H9 (cell line): Measurements from ENCODE around the gene TLK1. TPM values are rescaled to one million over a fixed set of nuclear protein-coding genes. Genes with fewer than 3 reads are reported as not detected.

Source experiments
- DNase-seq: peaks from one replicate; pipeline ENCODE4 v3.0.0-alpha.2; 2017
- H2AFZ ChIP-seq: one replicate; pipeline ENCODE4 v1.6.1; 2013; ENCODE audit warnings: mild to moderate bottlenecking, low read length, control low read depth, moderate library complexity
- H2AK5ac ChIP-seq: 2 replicates; pipeline ENCODE4 v1.6.1; 2013; ENCODE audit warnings: low read length, control low read depth, mixed read lengths; ENCODE audit not compliant: insufficient read length
- H2BK120ac ChIP-seq: one replicate; pipeline ENCODE4 v1.6.1; 2013; ENCODE audit warnings: low read depth, mild to moderate bottlenecking, low read length, control low read depth, inconsistent platforms; ENCODE audit not compliant: poor library complexity, severe bottlenecking
- H2BK12ac ChIP-seq: 2 replicates; pipeline ENCODE4 v1.6.1; 2013; ENCODE audit warnings: low read length, control low read depth, mixed read lengths, low read depth; ENCODE audit not compliant: insufficient read length
- H2BK15ac ChIP-seq: 2 replicates; pipeline ENCODE4 v1.6.1; 2013; ENCODE audit warnings: low read depth, low read length, control low read depth
- H2BK20ac ChIP-seq: one replicate; pipeline ENCODE4 v1.6.1; 2013; ENCODE audit warnings: low read depth, mild to moderate bottlenecking, low read length, control low read depth, inconsistent platforms; ENCODE audit not compliant: poor library complexity, severe bottlenecking
- H2BK5ac ChIP-seq: 2 replicates; pipeline ENCODE4 v1.6.1; 2013; ENCODE audit warnings: low read length, control low read depth, mixed read lengths; ENCODE audit not compliant: insufficient read length
- H3K14ac ChIP-seq: 2 replicates; pipeline ENCODE4 v1.6.1; 2013; ENCODE audit warnings: low read length, control low read depth; ENCODE audit not compliant: insufficient read depth
- H3K18ac ChIP-seq: 2 replicates; pipeline ENCODE4 v1.6.1; 2013; ENCODE audit warnings: low read depth, mild to moderate bottlenecking, mixed read lengths, low read length, control low read depth; ENCODE audit not compliant: insufficient read length
- H3K23ac ChIP-seq: 2 replicates; pipeline ENCODE4 v1.6.1; 2013; ENCODE audit warnings: low read length, control low read depth, mixed read lengths, low read depth; ENCODE audit not compliant: insufficient read length
- H3K23me2 ChIP-seq: 2 replicates; pipeline ENCODE4 v1.6.1; 2013; ENCODE audit warnings: low read depth, mild to moderate bottlenecking, mixed read lengths, low read length, control low read depth; ENCODE audit not compliant: insufficient read length, poor library complexity, severe bottlenecking
- H3K27ac ChIP-seq: 2 replicates; pipeline ENCODE4 v1.5.1; 2013; ENCODE audit warnings: low read length, control low read depth, mixed read lengths, low read depth; ENCODE audit not compliant: insufficient read length
- H3K27me3 ChIP-seq: 2 replicates; pipeline ENCODE4 v1.6.1; 2013; ENCODE audit warnings: low read length, control low read depth, inconsistent platforms; ENCODE audit not compliant: insufficient read depth
- H3K4ac ChIP-seq: 2 replicates; pipeline ENCODE4 v1.6.1; 2013; ENCODE audit warnings: low read depth, mild to moderate bottlenecking, control low read depth, inconsistent platforms, low read length, moderate library complexity
- H3K4me1 ChIP-seq: 2 replicates; pipeline ENCODE4 v1.6.1; 2013; ENCODE audit warnings: low read length, control low read depth, inconsistent platforms; ENCODE audit not compliant: insufficient read depth
- H3K4me2 ChIP-seq: 2 replicates; pipeline ENCODE4 v1.6.1; 2013; ENCODE audit warnings: low read length, control low read depth, mixed read lengths; ENCODE audit not compliant: insufficient read length, insufficient read depth
- H3K56ac ChIP-seq: 2 replicates; pipeline ENCODE4 v1.6.1; 2013; ENCODE audit warnings: low read depth, mild to moderate bottlenecking, mixed read lengths, low read length, control low read depth; ENCODE audit not compliant: insufficient read length
- H3K79me1 ChIP-seq: 2 replicates; pipeline ENCODE4 v1.6.1; 2013; ENCODE audit warnings: low read depth, mild to moderate bottlenecking, moderate library complexity, low read length, control low read depth, inconsistent platforms; ENCODE audit not compliant: insufficient read depth, poor library complexity, severe bottlenecking
- H3K79me2 ChIP-seq: 2 replicates; pipeline ENCODE4 v1.6.1; 2013; ENCODE audit warnings: low read length, control low read depth, inconsistent platforms; ENCODE audit not compliant: insufficient read depth
- H3K9ac ChIP-seq: 2 replicates; pipeline ENCODE4 v1.6.1; 2013; ENCODE audit warnings: low read length, control low read depth, mixed read lengths; ENCODE audit not compliant: insufficient read length; ENCODE audit errors: extremely low read depth
- H3K9me3 ChIP-seq: one replicate; pipeline ENCODE4 v1.6.1; 2013; ENCODE audit warnings: low read depth, low read length, inconsistent platforms; ENCODE audit not compliant: control insufficient read depth
- H3T11ph ChIP-seq: one replicate; pipeline ENCODE4 v1.6.1; 2013; ENCODE audit warnings: mild to moderate bottlenecking, low read length, control low read depth, inconsistent platforms
- H4K20me1 ChIP-seq: one replicate; pipeline ENCODE4 v1.6.1; 2013; ENCODE audit not compliant: control insufficient read depth, insufficient read length, insufficient read depth
- H4K5ac ChIP-seq: 2 replicates; pipeline ENCODE4 v1.6.1; 2013; ENCODE audit warnings: low read depth, mild to moderate bottlenecking, mixed read lengths, low read length, control low read depth; ENCODE audit not compliant: insufficient read length
- H4K8ac ChIP-seq: replicated peaks from 2 replicates; pipeline ENCODE4 v1.6.1; 2013; ENCODE audit warnings: low read length, control low read depth, mixed read lengths, low read depth; ENCODE audit not compliant: insufficient read length
- H4K91ac ChIP-seq: 2 replicates; pipeline ENCODE4 v1.6.1; 2013; ENCODE audit warnings: low read depth, mild to moderate bottlenecking, moderate library complexity, mixed read lengths, low read length, control low read depth; ENCODE audit not compliant: insufficient read length
- H3K27ac Mint-ChIP-seq, 3 experiments: 2 replicates in 2 of 3; 3 replicates in 1 of 3; pipeline ENCODE4 v1.8.0; 2020 to 2021; ENCODE audit warnings: mixed read lengths in 3 of 3, mild to moderate bottlenecking in 1 of 3, moderate library complexity in 1 of 3
- H3K27me3 Mint-ChIP-seq: 2 replicates; pipeline ENCODE4 v1.8.0; 2021; ENCODE audit warnings: low read depth, mild to moderate bottlenecking, moderate library complexity, mixed read lengths
- H3K36me3 Mint-ChIP-seq, 3 experiments: 2 replicates in 2 of 3; 3 replicates in 1 of 3; pipeline ENCODE4 v1.8.0; 2020 to 2021; ENCODE audit warnings: low read depth in 3 of 3, mixed read lengths in 3 of 3; ENCODE audit not compliant: insufficient read depth in 1 of 3
- H3K4me1 Mint-ChIP-seq, 2 experiments: 2 replicates each; pipeline ENCODE4 v1.8.0; 2020; ENCODE audit warnings: mixed read lengths in 2 of 2
- H3K4me3 Mint-ChIP-seq, 2 experiments: 2 replicates in 1 of 2; 3 replicates in 1 of 2; pipeline ENCODE4 v1.8.0; 2020 to 2021; ENCODE audit warnings: mild to moderate bottlenecking in 2 of 2, mixed read lengths in 2 of 2, moderate library complexity in 1 of 2
- H3K9me3 Mint-ChIP-seq, 2 experiments: 2 replicates in 1 of 2; 3 replicates in 1 of 2; pipeline ENCODE4 v1.8.0; 2020; ENCODE audit warnings: mild to moderate bottlenecking in 2 of 2, mixed read lengths in 2 of 2, moderate library complexity in 1 of 2
- WGBS: extraction: QIAGEN DNeasy Blood & Tissue Kit; methylation state at CpG from one replicate; pipeline ENCODE4 v1.1.7; 2013; ENCODE audit warnings: missing lambda C conversion rate, low lambda C conversion rate, mixed read lengths; ENCODE audit not compliant: insufficient read length; ENCODE audit errors: extremely low coverage; 5-methylcytosine and 5-hydroxymethylcytosine counted together
- total RNA-seq: library from RNA; stranded (reverse); gene quantifications from 2 replicates; pipeline ENCODE4 v1.2.1, GENCODE V29; 2021
- TF ChIP-seq, protein P1 (sequence below): fragments of 200-600 bp; sonication (generic); conservative IDR thresholded peaks from 3 replicates; pipeline ENCODE4 v1.8.0; 2021; ENCODE audit warnings: antibody characterized with exemption, mild to moderate bottlenecking

TLK1 gene
- total RNA-seq, 1 experiment from 2014 or later, result 112 TPM

DNA sequence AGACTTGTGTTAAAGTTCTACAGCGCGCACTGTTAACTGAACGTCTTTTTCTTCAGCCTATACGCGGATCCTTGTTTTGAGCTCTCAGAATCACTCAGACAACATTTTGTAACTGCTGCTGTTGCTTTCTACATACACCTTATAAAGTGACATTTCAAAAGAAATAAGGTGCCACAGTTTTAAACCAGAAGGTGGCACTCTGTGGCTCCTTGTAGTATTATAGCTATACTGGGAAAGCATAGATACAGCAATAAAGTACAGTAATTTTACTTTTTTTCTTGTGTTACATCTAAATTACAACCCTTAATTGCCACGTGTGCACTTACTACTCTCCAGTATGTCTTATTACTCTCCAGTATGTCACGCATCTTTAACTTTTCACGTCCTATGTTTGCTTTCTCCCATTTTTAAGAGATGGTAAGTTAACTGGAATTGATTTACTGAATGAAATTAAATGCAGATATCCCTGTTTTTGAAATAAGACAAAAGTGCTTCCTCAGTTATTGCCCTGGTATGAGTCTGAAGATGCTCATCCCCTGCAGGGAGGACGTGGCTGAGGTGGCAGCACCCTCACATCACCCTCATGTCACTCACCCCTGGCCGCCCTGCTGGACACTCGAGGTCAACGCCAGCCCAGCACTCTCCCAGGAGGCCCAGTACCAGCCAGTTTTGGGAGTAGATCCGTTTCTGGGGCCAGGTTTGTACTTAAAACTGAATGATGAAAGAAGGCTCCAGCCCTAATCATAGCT lies 193.9 kb downstream of the TLK1 start:
- H3T11ph ChIP-seq, result no peak overlapping the region
- H3K79me1 ChIP-seq, result no peaks in the 10 kb centered on the region
- H2BK120ac ChIP-seq, result no peak overlapping the region
- peaks cover 15 to 24% of the 10 kb centered on the region in 2 experiments for H3K4me1 Mint-ChIP-seq
- no peak overlapping the region for H3K27ac ChIP-seq
- no peaks in the 10 kb centered on the region for H3K27me3 Mint-ChIP-seq
- H3K27me3 ChIP-seq, result no peaks in the 10 kb centered on the region
- H3K23ac ChIP-seq, result no peak overlapping the region
- WGBS, result no CpG with 5 or more reads among the region's 13 CpGs
- no peaks in the 10 kb centered on the region for H3K23me2 ChIP-seq
- no peaks in the 10 kb centered on the region for H3K9me3 ChIP-seq
- H3K79me2 ChIP-seq, result no peaks in the 10 kb centered on the region
- H2BK15ac ChIP-seq, result no peak overlapping the region
- H2BK12ac ChIP-seq, result no peak overlapping the region
- H2AFZ ChIP-seq, result no peak overlapping the region
- no peaks in the 10 kb centered on the region for H3K4me1 ChIP-seq
- H4K5ac ChIP-seq, result no peak overlapping the region
- no peak overlapping the region for H4K8ac ChIP-seq
- TF ChIP-seq, protein P1, sequence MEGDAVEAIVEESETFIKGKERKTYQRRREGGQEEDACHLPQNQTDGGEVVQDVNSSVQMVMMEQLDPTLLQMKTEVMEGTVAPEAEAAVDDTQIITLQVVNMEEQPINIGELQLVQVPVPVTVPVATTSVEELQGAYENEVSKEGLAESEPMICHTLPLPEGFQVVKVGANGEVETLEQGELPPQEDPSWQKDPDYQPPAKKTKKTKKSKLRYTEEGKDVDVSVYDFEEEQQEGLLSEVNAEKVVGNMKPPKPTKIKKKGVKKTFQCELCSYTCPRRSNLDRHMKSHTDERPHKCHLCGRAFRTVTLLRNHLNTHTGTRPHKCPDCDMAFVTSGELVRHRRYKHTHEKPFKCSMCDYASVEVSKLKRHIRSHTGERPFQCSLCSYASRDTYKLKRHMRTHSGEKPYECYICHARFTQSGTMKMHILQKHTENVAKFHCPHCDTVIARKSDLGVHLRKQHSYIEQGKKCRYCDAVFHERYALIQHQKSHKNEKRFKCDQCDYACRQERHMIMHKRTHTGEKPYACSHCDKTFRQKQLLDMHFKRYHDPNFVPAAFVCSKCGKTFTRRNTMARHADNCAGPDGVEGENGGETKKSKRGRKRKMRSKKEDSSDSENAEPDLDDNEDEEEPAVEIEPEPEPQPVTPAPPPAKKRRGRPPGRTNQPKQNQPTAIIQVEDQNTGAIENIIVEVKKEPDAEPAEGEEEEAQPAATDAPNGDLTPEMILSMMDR, result peak; percentile 53
- no peak overlapping the region for H3K56ac ChIP-seq
- H3K36me3 Mint-ChIP-seq, result peaks cover 38 to 62% (median 59%) of the 10 kb centered on the region in 3 experiments; a peak in 6 of 7 replicates
- no peak overlapping the region for H3K9ac ChIP-seq
- H3K4ac ChIP-seq, result no peak overlapping the region
- no peak overlapping the region for H3K4me2 ChIP-seq
- DNase-seq, result peak; percentile 55
- H4K91ac ChIP-seq, result no peak overlapping the region
- no peak overlapping the region for H2BK20ac ChIP-seq
- no peak overlapping the region for H2BK5ac ChIP-seq
- no peak overlapping the region for H3K18ac ChIP-seq
- no peak overlapping the region for H2AK5ac ChIP-seq
- H3K14ac ChIP-seq, result no peak overlapping the region
- no peaks in the 10 kb centered on the region for H3K9me3 Mint-ChIP-seq
- H4K20me1 ChIP-seq, result no peaks in the 10 kb centered on the region
- no peak overlapping the region for H3K27ac Mint-ChIP-seq
- H3K4me3 Mint-ChIP-seq, result no peak overlapping the region
